NCI-H526 treated with DMSO at 0.1 percent for 48 hours (cell line): ENCODE measurements around the gene LCLAT1.

Experiments
- DNase-seq: peaks from one replicate; lab custom pipeline; 2025; lab: John Stamatoyannopoulos, UW

Gene LCLAT1

GRCh38 chr2:30675758-30676157 is 228.7 kb downstream of the LCLAT1 start:
- DNase-seq: no peak

GRCh38 chr2:30677231-30677630 is 230.2 kb downstream of the LCLAT1 start:
- DNase-seq: no peak

GRCh38 chr2:30677861-30678385 is 230.9 kb downstream of the LCLAT1 start:
- DNase-seq: no peak

- DNase-seq: no peak
These were observed 231.5 kb downstream of the LCLAT1 start for GRCh38 chr2:30678410-30679137.

GRCh38 chr2:30679426-30680088 is 232.5 kb downstream of the LCLAT1 start:
- DNase-seq: no peak

GRCh38 chr2:30680121-30680520 is 233.1 kb downstream of the LCLAT1 start:
- no peak for DNase-seq

GRCh38 chr2:30681022-30681421 is 234.0 kb downstream of the LCLAT1 start:
- DNase-seq: no peak

- no peak for DNase-seq
These were observed 236.3 kb downstream of the LCLAT1 start for GRCh38 chr2:30683236-30683956.

GRCh38 chr2:30684026-30684425 is 237.0 kb downstream of the LCLAT1 start:
- no peak for DNase-seq

GRCh38 chr2:30684516-30684915 is 237.5 kb downstream of the LCLAT1 start:
- no peak for DNase-seq

GRCh38 chr2:30684996-30685395 is 237.9 kb downstream of the LCLAT1 start:
- no peak for DNase-seq

- no peak for DNase-seq
These were observed 239.0 kb downstream of the LCLAT1 start for GRCh38 chr2:30686000-30686399.

GRCh38 chr2:30686669-30687068 is 239.6 kb downstream of the LCLAT1 start:
- no peak for DNase-seq

GRCh38 chr2:30688956-30689401 is 241.9 kb downstream of the LCLAT1 start:
- DNase-seq: no peak

GRCh38 chr2:30689496-30690125 is 242.6 kb downstream of the LCLAT1 start:
- DNase-seq: no peak

GRCh38 chr2:30690126-30690561 is 243.1 kb downstream of the LCLAT1 start:
- DNase-seq: no peak

- DNase-seq: no peak
These were observed 244.3 kb downstream of the LCLAT1 start for GRCh38 chr2:30691091-30691947.

GRCh38 chr2:30691948-30692828 is 245.1 kb downstream of the LCLAT1 start:
- DNase-seq: no peak

GRCh38 chr2:30692829-30693275 is 245.8 kb downstream of the LCLAT1 start:
- DNase-seq: no peak
